ENCODE measurements around the gene NUP88.
"Not testable (repeated sequence)": the region's sequence is repeated elsewhere in the genome, so short reads cannot be mapped to it uniquely, and the experiment has no call there.

NUP88 gene

GRCh38 chr17:5443728-5444127 is 24.3 kb upstream of the NUP88 start:
- TF ChIP-seq CTCF (conservative IDR thresholded peaks at IDR 0.05): no peak
- no peak overlapping the region for H3K27ac ChIP-seq

GRCh38 chr17:5439446-5439764 is 19.9 kb upstream of the NUP88 start:
- peak overlapping the region; percentile 80 for H3K27ac ChIP-seq
- no peak; the same call in 1 of the 2 replicates for TF ChIP-seq CTCF (conservative IDR thresholded peaks at IDR 0.05)

GRCh38 chr17:5438716-5439445 is 19.4 kb upstream of the NUP88 start, which contains the start of gene C1QBP:
Gene C1QBP (minus strand): TSS chr17:5439155. CDS start chr17:5439073, 82 bp downstream.
- TF ChIP-seq CTCF (conservative IDR thresholded peaks at IDR 0.05): peak; percentile 96
- H3K27ac ChIP-seq: peak within 1 kb of the TSS; percentile 80

GRCh38 chr17:5437721-5438317 is 18.4 kb upstream of the NUP88 start:
- H3K27ac ChIP-seq: peak overlapping the region; percentile 80
- TF ChIP-seq CTCF (conservative IDR thresholded peaks at IDR 0.05): no peak

- H3K27ac ChIP-seq: not testable (repeated sequence)
Measured at GRCh38 chr17:5435781-5436315, 16.4 kb upstream of the NUP88 start.

GRCh38 chr17:5434984-5435383 is 15.5 kb upstream of the NUP88 start:
- H3K27ac ChIP-seq: no peak overlapping the region
- TF ChIP-seq CTCF (conservative IDR thresholded peaks at IDR 0.05): no peak

GRCh38 chr17:5431949-5432556 is 12.6 kb upstream of the NUP88 start:
- TF ChIP-seq CTCF (conservative IDR thresholded peaks at IDR 0.05): no peak
- H3K27ac ChIP-seq: no peak overlapping the region
